Dendritic cell treated with granulocyte-macrophage colony-stimulating factor and Interleukin-4, amounts not matched to agents 40 ng/mL and 50 ng/mL, for 4 days (primary cell): ENCODE results near the gene FAM184B.
A peak's percentile ranks its signal among the peaks of the same experiment; 100 is the strongest.
"Not testable (repeated sequence)": the region's sequence is repeated elsewhere in the genome, so short reads cannot be mapped to it uniquely, and the experiment has no call there.

Source experiments
- H3K27ac Mint-ChIP-seq: one replicate; pipeline ENCODE4 v1.8.0; 2022; ENCODE audit warnings: mild to moderate bottlenecking, mixed read lengths
- H3K27me3 Mint-ChIP-seq: one replicate; pipeline ENCODE4 v1.8.0; 2022; ENCODE audit warnings: mild to moderate bottlenecking, mixed read lengths
- H3K36me3 Mint-ChIP-seq: one replicate; pipeline ENCODE4 v1.8.0; 2022; ENCODE audit warnings: low read depth, mixed read lengths
- H3K4me1 Mint-ChIP-seq: one replicate; pipeline ENCODE4 v1.8.0; 2022; ENCODE audit warnings: low read depth, mixed read lengths
- H3K4me3 Mint-ChIP-seq: one replicate; pipeline ENCODE4 v1.8.0; 2022; ENCODE audit warnings: mild to moderate bottlenecking, moderate library complexity, mixed read lengths
- H3K9me3 Mint-ChIP-seq: one replicate; pipeline ENCODE4 v1.8.0; 2022; ENCODE audit warnings: mixed read lengths
- intact Hi-C: fragments of 100-400 bp; cut with micrococcal nuclease; formaldehyde crosslinking; loops from one replicate; pipeline ENCODE4 v1.15.0; 2022

Gene FAM184B

GRCh38 chr4:17680559-17681280 is 100.7 kb downstream of the FAM184B start:
- intact Hi-C loops = no loop called here
- H3K4me3 Mint-ChIP-seq = no peak overlapping the region
- no peak overlapping the region for H3K27ac Mint-ChIP-seq
- no peaks in the 10 kb centered on the region for H3K4me1 Mint-ChIP-seq
- H3K9me3 Mint-ChIP-seq = peaks cover 9% of the 10 kb centered on the region
- H3K27me3 Mint-ChIP-seq = no peaks in the 10 kb centered on the region
- H3K36me3 Mint-ChIP-seq = no peaks in the 10 kb centered on the region

DNA sequence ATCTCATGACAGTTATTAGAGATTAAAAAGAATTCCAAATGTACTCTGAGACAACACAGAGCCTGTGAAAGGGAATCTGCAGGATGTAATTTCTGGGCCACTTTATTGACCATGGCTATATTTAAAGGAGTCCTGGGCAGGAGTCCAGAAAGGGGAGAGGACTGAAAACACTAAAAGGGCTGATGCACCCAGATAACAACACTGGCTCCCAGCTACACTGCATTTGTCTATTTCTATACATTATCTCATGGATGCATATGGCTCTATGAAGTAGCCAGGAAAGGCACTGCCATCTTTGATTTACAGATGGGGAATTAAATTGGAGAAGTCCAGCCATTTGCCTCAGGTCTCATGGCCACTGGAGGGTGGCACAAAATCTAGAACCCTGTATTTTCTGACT is 111.0 kb downstream of the FAM184B start:
- Mint-ChIP-seq H3K36me3 (no peaks in the 10 kb centered on the region), H3K27ac (no peak overlapping the region), H3K4me1 (peaks cover 10% of the 10 kb centered on the region), H3K4me3 (no peak overlapping the region), H3K27me3 (no peaks in the 10 kb centered on the region), H3K9me3 (peaks cover 19% of the 10 kb centered on the region)
- intact Hi-C loops = no loop called here

DNA sequence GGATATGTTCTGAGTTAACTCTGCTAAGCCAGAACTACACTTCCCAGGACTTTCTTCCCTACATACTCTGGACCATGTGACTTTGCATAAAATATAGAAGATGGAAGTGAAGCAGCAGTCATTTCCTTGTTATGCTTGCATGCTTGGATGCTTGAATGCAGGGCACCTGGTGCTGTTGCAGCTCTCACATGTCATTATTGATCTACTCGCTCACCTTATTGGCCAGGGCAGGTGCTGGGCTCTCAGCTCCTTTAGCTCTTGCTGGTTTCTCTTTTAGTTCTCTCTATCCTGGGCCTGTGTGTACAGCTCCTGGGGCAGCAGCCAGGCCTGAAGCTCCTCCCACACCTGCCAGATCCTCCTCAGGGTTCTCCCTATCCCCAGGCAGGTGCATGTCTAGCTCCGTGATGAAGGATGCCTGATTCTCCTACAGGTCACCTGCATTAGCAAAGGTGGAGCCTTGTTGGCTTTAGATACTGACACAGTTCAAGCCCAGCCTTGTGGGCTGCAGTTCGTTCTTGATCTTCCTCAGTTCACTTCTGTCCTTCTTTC is 113.7 kb downstream of the FAM184B start:
- intact Hi-C loops = no loop called here
- Mint-ChIP-seq H3K27ac (peak overlapping the region; percentile 9), H3K4me3 (no peak overlapping the region), H3K36me3 (no peaks in the 10 kb centered on the region), H3K4me1 (peaks cover 25% of the 10 kb centered on the region), H3K9me3 (peaks cover 15% of the 10 kb centered on the region), H3K27me3 (no peaks in the 10 kb centered on the region)

DNA sequence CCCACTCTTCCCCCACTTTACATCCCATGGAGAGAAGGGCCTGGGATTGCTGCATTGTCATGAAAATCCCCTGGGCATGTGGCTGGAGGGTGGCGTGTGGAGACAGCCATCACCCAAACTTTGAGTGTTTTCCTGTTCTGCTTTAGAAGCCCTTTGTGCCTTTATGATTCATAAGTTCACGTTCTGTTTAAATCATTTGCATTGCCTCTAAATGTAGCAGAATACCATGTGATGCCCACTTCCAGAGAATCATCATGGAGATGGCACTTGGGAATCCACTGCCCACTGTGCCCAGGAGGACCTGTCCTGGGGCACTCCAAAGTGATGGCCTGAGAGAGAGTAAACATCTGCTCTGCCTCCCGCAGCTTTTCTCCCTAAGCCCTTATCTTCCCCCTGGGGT is 114.2 kb downstream of the FAM184B start:
- intact Hi-C loops = no loop called here
- no peak overlapping the region for H3K27ac Mint-ChIP-seq
- H3K4me3 Mint-ChIP-seq = no peak overlapping the region
- peaks cover 10% of the 10 kb centered on the region for H3K9me3 Mint-ChIP-seq
- H3K27me3 Mint-ChIP-seq = no peaks in the 10 kb centered on the region
- no peaks in the 10 kb centered on the region for H3K36me3 Mint-ChIP-seq
- peaks cover 28% of the 10 kb centered on the region for H3K4me1 Mint-ChIP-seq

GRCh38 chr4:17665852-17666251 is 115.6 kb downstream of the FAM184B start:
- H3K27me3 Mint-ChIP-seq = no peaks in the 10 kb centered on the region
- no peaks in the 10 kb centered on the region for H3K9me3 Mint-ChIP-seq

GRCh38 chr4:17665346-17665745 is 116.1 kb downstream of the FAM184B start:
- no peaks in the 10 kb centered on the region for H3K36me3 Mint-ChIP-seq
- no peaks in the 10 kb centered on the region for H3K9me3 Mint-ChIP-seq
- no peak overlapping the region for H3K27ac Mint-ChIP-seq
- no peaks in the 10 kb centered on the region for H3K27me3 Mint-ChIP-seq
- no peak overlapping the region for H3K4me3 Mint-ChIP-seq
- intact Hi-C loops = no loop called here
- H3K4me1 Mint-ChIP-seq = peaks cover 28% of the 10 kb centered on the region

More at GRCh38 chr4:17665852-17666251, 115.6 kb downstream of the FAM184B start:
- Mint-ChIP-seq H3K36me3 (no peaks in the 10 kb centered on the region), H3K4me3 (no peak overlapping the region), H3K4me1 (peaks cover 28% of the 10 kb centered on the region), H3K27ac (no peak overlapping the region)
- intact Hi-C loops = no loop called here

DNA sequence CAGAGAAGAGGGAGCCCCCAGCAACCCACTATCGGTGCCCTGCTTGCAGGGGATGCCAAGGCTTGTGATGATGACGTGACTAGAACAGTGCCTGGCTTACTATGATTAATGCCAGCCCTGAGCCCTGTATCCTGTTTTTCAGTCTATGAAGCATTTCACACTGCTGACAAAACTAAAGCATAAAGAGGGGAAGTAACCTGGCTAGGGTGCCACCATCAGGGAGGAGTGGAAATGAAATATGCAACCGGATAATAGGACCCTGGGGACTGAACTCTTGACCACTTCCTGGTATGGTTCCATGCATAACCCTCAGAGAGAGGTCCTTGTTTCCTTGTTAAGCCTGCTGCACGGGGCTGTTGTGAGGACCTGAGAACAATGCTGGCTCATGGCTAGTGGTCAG is 116.7 kb downstream of the FAM184B start:
- intact Hi-C loops = no loop called here
- H3K27ac Mint-ChIP-seq = no peak overlapping the region
- H3K27me3 Mint-ChIP-seq = no peaks in the 10 kb centered on the region

DNA sequence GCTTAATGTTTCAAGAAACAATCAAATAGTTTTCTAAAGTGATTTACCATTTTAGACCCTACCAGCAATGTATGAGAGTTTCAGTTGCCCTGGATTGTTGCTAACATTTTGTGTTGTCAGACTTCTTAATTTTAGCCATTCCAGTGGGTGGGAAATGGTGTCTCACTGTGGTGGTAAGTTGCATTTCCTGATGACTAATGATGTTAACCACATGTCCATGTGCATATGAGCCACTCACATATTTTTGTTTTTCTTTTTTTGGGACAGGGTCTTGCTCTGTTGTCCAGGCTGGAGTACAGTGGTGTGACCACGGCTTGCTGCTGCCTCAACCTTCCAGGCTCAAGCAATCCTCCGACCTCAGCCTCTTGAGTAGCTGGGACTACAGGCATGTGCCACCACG is 118.7 kb downstream of the FAM184B start:
- Mint-ChIP-seq H3K27ac (no peak overlapping the region), H3K4me1 (peaks cover 24% of the 10 kb centered on the region), H3K4me3 (no peak overlapping the region), H3K27me3 (no peaks in the 10 kb centered on the region), H3K9me3 (no peaks in the 10 kb centered on the region), H3K36me3 (no peaks in the 10 kb centered on the region)
- intact Hi-C loops = no loop called here

More for the DNA sequence above, 116.7 kb downstream of the FAM184B start:
- Mint-ChIP-seq H3K4me3 (no peak overlapping the region), H3K36me3 (no peaks in the 10 kb centered on the region), H3K4me1 (peaks cover 28% of the 10 kb centered on the region), H3K9me3 (no peaks in the 10 kb centered on the region)

- not testable (repeated sequence) for H3K4me1 Mint-ChIP-seq, H3K27me3 Mint-ChIP-seq, H3K27ac Mint-ChIP-seq
These were observed 122.2 kb downstream of the FAM184B start for GRCh38 chr4:17659196-17659595.

GRCh38 chr4:17657849-17658248 is 123.6 kb downstream of the FAM184B start:
- intact Hi-C loops = no loop called here
- Mint-ChIP-seq H3K27ac (no peak overlapping the region), H3K27me3 (no peaks in the 10 kb centered on the region), H3K4me1 (peaks cover 4% of the 10 kb centered on the region), H3K9me3 (no peaks in the 10 kb centered on the region), H3K36me3 (no peaks in the 10 kb centered on the region), H3K4me3 (no peak overlapping the region)

More at GRCh38 chr4:17659196-17659595, 122.2 kb downstream of the FAM184B start:
- H3K36me3 Mint-ChIP-seq, intact Hi-C loops, H3K9me3 Mint-ChIP-seq, H3K4me3 Mint-ChIP-seq: not testable (repeated sequence)

DNA sequence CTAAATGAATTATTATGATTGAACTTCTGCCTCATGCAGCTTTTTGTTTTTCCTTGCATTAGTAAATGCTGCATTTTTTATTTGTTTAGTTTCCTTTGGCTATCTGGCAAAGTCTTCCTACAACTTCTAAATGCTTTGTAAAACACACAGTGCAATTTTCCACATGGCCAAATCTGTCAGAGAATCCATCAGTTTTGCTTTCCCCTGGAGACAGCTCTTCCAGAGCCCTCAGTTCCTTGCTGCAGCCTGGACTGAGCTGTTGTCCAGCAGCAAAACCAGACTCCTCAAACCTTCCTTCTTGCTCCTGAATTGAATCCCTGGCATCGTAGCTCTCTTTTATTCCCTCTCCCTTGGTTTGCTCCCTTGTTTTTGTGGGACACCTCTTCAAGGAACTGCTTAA is 124.3 kb downstream of the FAM184B start:
- Mint-ChIP-seq H3K4me3 (no peak overlapping the region), H3K27ac (no peak overlapping the region), H3K27me3 (no peaks in the 10 kb centered on the region), H3K9me3 (no peaks in the 10 kb centered on the region), H3K4me1 (no peaks in the 10 kb centered on the region), H3K36me3 (no peaks in the 10 kb centered on the region)
- intact Hi-C loops = no loop called here

GRCh38 chr4:17654701-17655100 is 126.7 kb downstream of the FAM184B start:
- Mint-ChIP-seq H3K27ac (no peak overlapping the region), H3K4me1 (no peaks in the 10 kb centered on the region), H3K9me3 (no peaks in the 10 kb centered on the region), H3K27me3 (peaks cover 3% of the 10 kb centered on the region), H3K4me3 (no peak overlapping the region), H3K36me3 (no peaks in the 10 kb centered on the region)
- intact Hi-C loops = no loop called here

- H3K27me3 Mint-ChIP-seq = peaks cover 4% of the 10 kb centered on the region
- intact Hi-C loops = no loop called here
- H3K4me3 Mint-ChIP-seq = no peak overlapping the region
- H3K27ac Mint-ChIP-seq = no peak overlapping the region
- no peaks in the 10 kb centered on the region for H3K36me3 Mint-ChIP-seq
- H3K9me3 Mint-ChIP-seq = no peaks in the 10 kb centered on the region
- H3K4me1 Mint-ChIP-seq = no peaks in the 10 kb centered on the region
These were observed 131.0 kb downstream of the FAM184B start for GRCh38 chr4:17650406-17650805.

GRCh38 chr4:17647927-17648326 is 133.5 kb downstream of the FAM184B start:
- Mint-ChIP-seq H3K27ac (no peak overlapping the region), H3K4me3 (no peak overlapping the region), H3K27me3 (peaks cover 4% of the 10 kb centered on the region), H3K4me1 (no peaks in the 10 kb centered on the region), H3K36me3 (no peaks in the 10 kb centered on the region), H3K9me3 (no peaks in the 10 kb centered on the region)
- intact Hi-C loops = no loop called here
